GM19238 (cell line): ENCODE results near the gene MBOAT2.

Experiments
- DNase-seq: peaks from one replicate; pipeline ENCODE4 v3.0.0; 2011; ENCODE audit warnings: low spot score; ENCODE audit not compliant: insufficient read length

The MBOAT2 gene

GRCh38 chr2:8858910-8859309 lies 144.6 kb downstream of the MBOAT2 start:
- DNase-seq, result no peak

GRCh38 chr2:8858264-8858663 lies 145.2 kb downstream of the MBOAT2 start:
- no peak for DNase-seq

GRCh38 chr2:8857709-8858108 lies 145.8 kb downstream of the MBOAT2 start:
- DNase-seq, result no peak

GRCh38 chr2:8856176-8856575 lies 147.3 kb downstream of the MBOAT2 start:
- no peak for DNase-seq

GRCh38 chr2:8855010-8855409 lies 148.5 kb downstream of the MBOAT2 start:
- no peak for DNase-seq

GRCh38 chr2:8853426-8853825 lies 150.1 kb downstream of the MBOAT2 start:
- DNase-seq, result no peak

GRCh38 chr2:8851811-8852560 lies 151.5 kb downstream of the MBOAT2 start:
- no peak for DNase-seq

GRCh38 chr2:8850845-8851487 lies 152.5 kb downstream of the MBOAT2 start:
- DNase-seq, result no peak

GRCh38 chr2:8849327-8849726 lies 154.2 kb downstream of the MBOAT2 start:
- DNase-seq, result no peak

GRCh38 chr2:8848328-8849100 lies 155.0 kb downstream of the MBOAT2 start:
- DNase-seq, result no peak

GRCh38 chr2:8847400-8847799 lies 156.1 kb downstream of the MBOAT2 start:
- DNase-seq, result no peak

- DNase-seq, result no peak
These were observed 161.6 kb downstream of the MBOAT2 start for GRCh38 chr2:8841932-8842331.

- DNase-seq, result no peak
These were observed 162.9 kb downstream of the MBOAT2 start for GRCh38 chr2:8840475-8841091.

- no peak for DNase-seq
These were observed 164.1 kb downstream of the MBOAT2 start for GRCh38 chr2:8839189-8839965.

GRCh38 chr2:8837795-8838140 lies 165.7 kb downstream of the MBOAT2 start:
- DNase-seq, result no peak

- DNase-seq, result peak; percentile 96
These were observed 166.3 kb downstream of the MBOAT2 start, which contains the start of gene KIDINS220 for GRCh38 chr2:8836971-8837794. Gene KIDINS220, minus strand, starts transcription at chr2:8837613. Its CDS starts 10,520 bp downstream, at chr2:8827093.

GRCh38 chr2:8835279-8835678 lies 168.2 kb downstream of the MBOAT2 start:
- no peak for DNase-seq

GRCh38 chr2:8833853-8834252 lies 169.6 kb downstream of the MBOAT2 start:
- no peak for DNase-seq

GRCh38 chr2:8831516-8831915 lies 172.0 kb downstream of the MBOAT2 start:
- DNase-seq, result no peak

- no peak for DNase-seq
These were observed 175.8 kb downstream of the MBOAT2 start for GRCh38 chr2:8827729-8828128.
